HG02798 (cell line): ENCODE data around the gene MAML2.
"Not testable (repeated sequence)": the region's sequence is repeated elsewhere in the genome, so short reads cannot be mapped to it uniquely, and the experiment has no call there.

ENCODE experiments used
- ATAC-seq: cut with Tn5 transposase; IDR thresholded peaks from one replicate; pipeline ENCODE4 v1.9.1; 2021; ENCODE audit warnings: mild to moderate bottlenecking; ENCODE audit not compliant: unreplicated experiment, poor library complexity

Gene MAML2

GRCh38 chr11:96273507-96273906, 69.5 kb downstream of the MAML2 start:
- ATAC-seq: no peak

- peak; percentile 86 for ATAC-seq
These were observed 70.3 kb downstream of the MAML2 start for GRCh38 chr11:96272529-96273222.

GRCh38 chr11:96271777-96272176, 71.2 kb downstream of the MAML2 start:
- no peak for ATAC-seq

- not testable (repeated sequence) for ATAC-seq
These were observed 71.6 kb downstream of the MAML2 start for GRCh38 chr11:96271352-96271751.

- ATAC-seq: not testable (repeated sequence)
These were observed 74.5 kb downstream of the MAML2 start for GRCh38 chr11:96268527-96268926.

- peak; percentile 97 for ATAC-seq
These were observed 75.4 kb downstream of the MAML2 start for GRCh38 chr11:96267496-96268032.

- no peak for ATAC-seq
These were observed 75.9 kb downstream of the MAML2 start for GRCh38 chr11:96267001-96267495.

- no peak for ATAC-seq
These were observed 77.0 kb downstream of the MAML2 start for GRCh38 chr11:96265972-96266371.

- no peak for ATAC-seq
These were observed 77.7 kb downstream of the MAML2 start for GRCh38 chr11:96265220-96265737.

GRCh38 chr11:96264364-96264763, 78.6 kb downstream of the MAML2 start:
- no peak for ATAC-seq

GRCh38 chr11:96263238-96263763, 79.7 kb downstream of the MAML2 start:
- no peak for ATAC-seq

GRCh38 chr11:96260532-96260931, 82.5 kb downstream of the MAML2 start:
- ATAC-seq: no peak

GRCh38 chr11:96260067-96260511, 82.9 kb downstream of the MAML2 start:
- no peak for ATAC-seq

GRCh38 chr11:96259134-96259830, 83.7 kb downstream of the MAML2 start:
- no peak for ATAC-seq

GRCh38 chr11:96257972-96258934, 84.7 kb downstream of the MAML2 start:
- ATAC-seq: peak; percentile 84

- no peak for ATAC-seq
These were observed 86.0 kb downstream of the MAML2 start for GRCh38 chr11:96257036-96257435.

- no peak for ATAC-seq
These were observed 86.6 kb downstream of the MAML2 start for GRCh38 chr11:96256215-96257011.

- no peak for ATAC-seq
These were observed 88.1 kb downstream of the MAML2 start for GRCh38 chr11:96254854-96255253.

- peak; percentile 64 for ATAC-seq
These were observed 88.9 kb downstream of the MAML2 start for GRCh38 chr11:96254087-96254486.
